ENCODE results near the gene VIPR1. TPM values are rescaled to one million over a fixed set of nuclear protein-coding genes. Genes with fewer than 3 reads are reported as not detected.
"Not testable (repeated sequence)": the region's sequence is repeated elsewhere in the genome, so short reads cannot be mapped to it uniquely, and the experiment has no call there.

VIPR1 gene
- total RNA-seq, 4 donors from 2014 or later, result 121 to 565 (median 254) TPM

- H3K27ac ChIP-seq, result no peak overlapping the region
- peaks cover 0 to 14% (median 0%) of the 10 kb centered on the region in 4 donors for H3K36me3 ChIP-seq
- peaks cover 0 to 3% (median 0%) of the 10 kb centered on the region in 4 donors for H3K4me1 ChIP-seq
- in situ Hi-C loops (cut with MboI; ENCODE audit: low pct_ligation_motif_present in 1 of 4, low pct_unique_long_range_greater_than_20kb in 1 of 4, low sequenced_read_pairs in 3 of 4), result loop anchor here in 2 of 4 donors (10.0 to 25.0 kb wide), 2 partner anchors 170 to 187 kb away; partner anchors contain the start of gene CCDC13 (in 1 of the 2)
- intact Hi-C loops (cut with DNase I; ENCODE audit: low total_unique reads), result no loop called here
- H3K4me3 ChIP-seq, result no peak overlapping the region
- H3K27me3 ChIP-seq, result no peaks in the 10 kb centered on the region
- TF ChIP-seq EP300 (IDR thresholded peaks at IDR 0.05; ENCODE audit: low read depth), result no peak
- no peak for TF ChIP-seq CTCF (IDR thresholded peaks at IDR 0.05)
- no peak for TF ChIP-seq POLR2AphosphoS5 (IDR thresholded peaks at IDR 0.05)
- no peak for TF ChIP-seq POLR2A (IDR thresholded peaks at IDR 0.05)
- DNase-seq, result no peak
- H3K9me3 ChIP-seq, result no peaks in the 10 kb centered on the region
Measured at GRCh38 chr3:42575137-42575741, 72.8 kb downstream of the VIPR1 start.

- peaks cover 0 to 14% (median 0%) of the 10 kb centered on the region in 4 donors for H3K36me3 ChIP-seq
- H3K27me3 ChIP-seq, result no peaks in the 10 kb centered on the region
- peaks cover 0 to 22% (median 8%) of the 10 kb centered on the region in 4 donors for H3K4me1 ChIP-seq
- H3K9me3 ChIP-seq, result no peaks in the 10 kb centered on the region
- no peak overlapping the region for H3K27ac ChIP-seq
- DNase-seq, result no peak
- TF ChIP-seq EP300 (IDR thresholded peaks at IDR 0.05; ENCODE audit: low read depth) (no peak), CTCF (IDR thresholded peaks at IDR 0.05) (no peak), POLR2A (IDR thresholded peaks at IDR 0.05) (no peak), POLR2AphosphoS5 (IDR thresholded peaks at IDR 0.05) (no peak)
- intact Hi-C loops (cut with DNase I; ENCODE audit: low total_unique reads) (no loop called here), in situ Hi-C loops (cut with MboI; ENCODE audit: low pct_ligation_motif_present in 1 of 4, low pct_unique_long_range_greater_than_20kb in 1 of 4, low sequenced_read_pairs in 3 of 4) (loop anchor here in 2 of 4 donors (10.0 to 25.0 kb wide), 2 partner anchors 167 to 184 kb away; partner anchors contain the start of gene CCDC13 (in 1 of the 2))
- 97 to 98% methylated on average over 4 of the region's 4 CpGs for WGBS, 2 donors (ENCODE audit: low coverage in 1 of 2)
- no peak overlapping the region for H3K4me3 ChIP-seq
Measured at GRCh38 chr3:42578054-42578453, 75.6 kb downstream of the VIPR1 start.

GRCh38 chr3:42579346-42579745 lies 76.9 kb downstream of the VIPR1 start:
- H3K4me3 ChIP-seq; H3K36me3 ChIP-seq; DNase-seq; H3K27ac ChIP-seq; H3K27me3 ChIP-seq; intact Hi-C loops (cut with DNase I; ENCODE audit: low total_unique reads); H3K9me3 ChIP-seq: not testable (repeated sequence)
- in situ Hi-C loops (cut with MboI; ENCODE audit: low pct_ligation_motif_present in 1 of 4, low pct_unique_long_range_greater_than_20kb in 1 of 4, low sequenced_read_pairs in 3 of 4), result loop anchor here in 2 of 4 donors (10.0 to 25.0 kb wide), 2 partner anchors 165 to 183 kb away; partner anchors contain the start of gene CCDC13 (in 1 of the 2)
- 96 to 97% methylated on average over 3 to 4 of the region's 4 CpGs for WGBS, 2 donors (ENCODE audit: low coverage in 1 of 2)
- peaks cover 0 to 22% (median 8%) of the 10 kb centered on the region in 4 donors for H3K4me1 ChIP-seq

GRCh38 chr3:42581400-42581708 lies 78.9 kb downstream of the VIPR1 start:
- in situ Hi-C loops (cut with MboI; ENCODE audit: low pct_ligation_motif_present in 1 of 4, low pct_unique_long_range_greater_than_20kb in 1 of 4, low sequenced_read_pairs in 3 of 4), result loop anchor here in 1 of 4 donors (25.0 kb wide), 1 partner anchor 181 kb away; the partner anchor contains the start of gene CCDC13
- 1% methylated on average over 11 of the region's 11 CpGs; no CpG with 5 or more reads in 1 of the 2 donors for WGBS, 2 donors (ENCODE audit: low coverage in 1 of 2)

More at GRCh38 chr3:42581400-42581708, 78.9 kb downstream of the VIPR1 start:
- H3K27ac ChIP-seq, result peak overlapping the region; percentile 84 to 93 (median 90)
- DNase-seq, result no peak
- H3K27me3 ChIP-seq, result no peaks in the 10 kb centered on the region
- H3K36me3 ChIP-seq, result no peaks in the 10 kb centered on the region
- TF ChIP-seq POLR2AphosphoS5 (IDR thresholded peaks at IDR 0.05) (no peak), CTCF (IDR thresholded peaks at IDR 0.05) (no peak), POLR2A (IDR thresholded peaks at IDR 0.05) (no peak), EP300 (IDR thresholded peaks at IDR 0.05; ENCODE audit: low read depth) (no peak)
- H3K4me1 ChIP-seq, result peaks cover 0 to 22% (median 8%) of the 10 kb centered on the region in 4 donors
- intact Hi-C loops (cut with DNase I; ENCODE audit: low total_unique reads), result loop anchor here (10.0 kb wide), 1 partner anchor 163 kb away; no protein-coding TSS in a partner anchor
- peak overlapping the region; percentile 64 to 80 (median 72) for H3K4me3 ChIP-seq
- H3K9me3 ChIP-seq, result no peaks in the 10 kb centered on the region
